HL-60/S4 (cell line): ENCODE measurements around the gene TNPO2.

ENCODE experiments used
- in situ Hi-C: fragments of 300-500 bp; cut with MboI; formaldehyde crosslinking; loops from 2 replicates; pipeline ENCODE4 v1.14.3; 2022; ENCODE audit warnings: low sequenced_read_pairs

The TNPO2 gene

DNA sequence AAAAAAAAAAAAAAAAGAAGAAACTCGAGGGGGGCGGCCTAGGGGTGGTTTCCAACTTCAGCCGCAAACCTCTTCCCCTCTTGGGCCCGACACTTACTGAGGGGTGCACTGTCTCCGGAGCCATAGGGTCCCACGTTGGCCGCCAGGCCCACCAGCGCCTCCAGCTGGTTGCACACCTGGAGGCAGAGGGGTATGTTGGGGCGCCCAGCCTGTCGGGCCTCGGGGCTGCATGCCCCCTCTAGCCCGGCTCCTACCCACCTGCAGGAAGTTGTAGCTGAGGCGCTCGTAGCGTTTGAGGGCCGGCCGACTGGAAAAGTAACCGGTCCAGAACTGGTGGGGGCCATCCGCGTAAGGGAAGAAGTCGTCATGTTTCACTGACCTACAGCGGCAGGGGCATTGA lies 65.8 kb downstream of the TNPO2 start:
- in situ Hi-C loops = no loop called here

DNA sequence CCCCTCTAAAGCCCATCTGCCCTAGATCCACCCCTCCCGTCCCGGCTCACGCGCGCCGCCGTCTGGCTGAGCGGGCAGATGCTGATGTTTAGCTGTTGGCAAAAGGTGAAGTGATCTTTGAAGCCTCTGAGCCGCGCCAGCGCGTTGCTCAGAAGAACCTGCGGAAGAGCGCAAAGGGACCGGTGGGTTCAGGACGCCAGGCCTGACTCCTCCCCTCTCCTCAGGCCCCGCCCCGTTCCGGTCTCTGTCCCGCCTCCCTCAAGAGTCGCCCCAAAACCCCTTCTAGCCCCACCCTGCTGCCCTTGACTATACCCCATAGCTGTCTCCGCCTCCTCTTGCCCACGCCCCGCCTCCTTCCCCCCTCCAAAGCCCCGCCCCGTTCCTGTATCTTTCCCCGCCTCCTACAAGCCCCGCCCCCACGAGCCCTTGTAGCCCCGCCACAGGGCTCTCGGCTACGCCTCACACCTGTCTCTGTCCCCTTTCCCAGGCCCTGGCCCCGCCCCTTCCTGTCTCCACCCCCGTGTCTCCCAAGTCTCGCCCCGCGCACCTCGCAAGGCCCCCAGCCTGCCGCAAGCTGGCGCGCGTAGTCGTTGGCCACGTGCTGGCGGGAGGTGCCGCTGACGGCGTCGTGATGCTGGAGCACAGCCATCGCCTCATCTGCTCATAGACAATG lies 66.7 kb downstream of the TNPO2 start:
- in situ Hi-C loops = no loop called here

DNA sequence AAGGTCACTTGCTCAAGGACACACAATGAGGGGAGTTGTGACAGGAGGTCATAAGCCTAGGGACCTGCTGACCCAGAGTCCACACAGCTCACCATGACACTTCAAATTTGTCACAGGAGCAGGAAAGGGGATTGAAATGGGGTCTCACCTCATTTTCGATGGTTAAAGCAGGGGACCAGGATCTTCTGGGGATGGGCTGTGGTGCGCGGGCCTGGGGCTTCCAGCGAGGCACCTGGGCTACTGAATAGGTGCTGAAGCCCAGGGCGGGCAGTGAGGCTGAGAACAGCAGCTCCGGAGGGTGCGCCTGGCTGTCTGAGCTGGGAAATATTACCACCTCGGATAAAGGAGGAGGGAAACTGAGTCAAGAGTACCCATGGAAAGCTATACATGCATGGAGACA lies 68.2 kb downstream of the TNPO2 start:
- in situ Hi-C loops = no loop called here

DNA sequence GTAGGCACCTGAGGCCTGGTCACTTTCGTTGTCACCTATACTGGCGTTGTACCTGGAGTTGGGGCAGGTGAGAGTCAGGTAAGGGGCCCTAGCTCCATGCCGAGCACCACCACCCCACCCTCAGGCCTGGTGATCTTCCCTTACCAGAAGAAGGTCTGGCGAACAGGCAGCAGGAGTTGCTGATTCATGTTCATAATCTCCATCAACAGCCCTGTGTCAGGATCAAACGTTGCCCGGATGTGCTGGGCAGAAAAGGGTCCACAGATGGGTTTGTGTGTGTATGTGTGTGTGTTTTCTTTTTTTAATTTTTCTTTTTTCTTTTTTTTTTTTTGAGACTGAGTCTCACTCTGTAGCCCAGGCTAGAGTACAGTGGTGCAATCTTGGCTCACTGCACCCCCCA lies 71.5 kb downstream of the TNPO2 start:
- in situ Hi-C loops = no loop called here

DNA sequence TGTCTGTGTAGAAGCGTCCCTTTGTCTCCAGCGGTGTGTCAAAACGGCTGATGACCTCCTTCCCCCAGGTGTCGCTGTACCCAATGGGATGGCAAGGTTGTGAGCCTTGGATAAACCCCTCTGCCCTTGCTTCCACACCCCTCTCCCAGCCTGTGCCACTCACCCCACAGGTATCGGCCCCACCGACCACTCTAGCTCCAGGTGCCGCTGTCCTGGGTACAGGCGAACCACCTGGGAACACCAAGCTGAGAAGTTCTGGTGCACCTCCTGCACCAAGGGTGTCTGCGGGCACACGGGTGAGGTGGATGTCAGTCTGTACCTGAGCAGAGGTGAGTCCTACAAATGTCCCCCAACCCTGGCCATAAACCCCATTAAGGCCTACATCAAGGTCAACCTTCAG lies 73.8 kb downstream of the TNPO2 start:
- in situ Hi-C loops = no loop called here
